GM23248 (cell line): ENCODE data around the gene RNF224.

ENCODE experiments used
- EZH2 ChIP-seq: fragments of 200-600 bp; sonication (generic); IDR thresholded peaks from 2 replicates; pipeline ENCODE4 v1.6.1; 2018; ENCODE audit warnings: antibody characterized with exemption, mild to moderate bottlenecking; ENCODE audit not compliant: insufficient read depth, poor library complexity, severe bottlenecking
- EZH2phosphoT487 ChIP-seq: fragments of 200-600 bp; sonication (generic); IDR thresholded peaks from 2 replicates; pipeline ENCODE4 v1.6.1; 2018; ENCODE audit warnings: antibody characterized with exemption, moderate library complexity, mild to moderate bottlenecking, low read depth; ENCODE audit not compliant: insufficient read depth

DNA sequence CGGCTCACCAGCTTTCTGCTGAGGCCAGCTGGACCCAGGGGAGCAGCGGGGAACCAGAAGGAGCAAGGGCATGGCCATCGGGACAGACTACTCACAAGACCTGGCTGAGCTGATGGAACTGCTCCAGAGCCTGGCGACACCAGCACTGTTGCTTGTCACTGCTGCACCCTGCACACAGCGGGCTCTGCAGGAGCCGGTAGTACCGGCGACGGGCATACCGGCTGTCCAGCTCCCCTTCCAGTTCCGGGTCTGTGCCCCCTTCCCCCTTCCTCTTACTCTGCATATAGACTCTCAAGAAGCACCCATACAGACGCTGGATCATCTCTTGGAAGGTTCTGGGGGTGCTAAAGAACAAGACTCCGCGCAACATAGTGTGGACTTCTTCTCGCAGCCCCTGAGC, 39.9 kb upstream of the RNF224 start:
- TF ChIP-seq EZH2 (no peak), EZH2phosphoT487 (no peak)
